NOMO-1 treated with dmso at 0.1 percent for 144 hours (cell line): ENCODE measurements around the gene CYP8B1.

ENCODE experiments used
- DNase-seq: peaks from one replicate; lab custom pipeline; 2025; ENCODE audit not compliant: unreplicated experiment; lab: John Stamatoyannopoulos, UW

CYP8B1 gene

DNA sequence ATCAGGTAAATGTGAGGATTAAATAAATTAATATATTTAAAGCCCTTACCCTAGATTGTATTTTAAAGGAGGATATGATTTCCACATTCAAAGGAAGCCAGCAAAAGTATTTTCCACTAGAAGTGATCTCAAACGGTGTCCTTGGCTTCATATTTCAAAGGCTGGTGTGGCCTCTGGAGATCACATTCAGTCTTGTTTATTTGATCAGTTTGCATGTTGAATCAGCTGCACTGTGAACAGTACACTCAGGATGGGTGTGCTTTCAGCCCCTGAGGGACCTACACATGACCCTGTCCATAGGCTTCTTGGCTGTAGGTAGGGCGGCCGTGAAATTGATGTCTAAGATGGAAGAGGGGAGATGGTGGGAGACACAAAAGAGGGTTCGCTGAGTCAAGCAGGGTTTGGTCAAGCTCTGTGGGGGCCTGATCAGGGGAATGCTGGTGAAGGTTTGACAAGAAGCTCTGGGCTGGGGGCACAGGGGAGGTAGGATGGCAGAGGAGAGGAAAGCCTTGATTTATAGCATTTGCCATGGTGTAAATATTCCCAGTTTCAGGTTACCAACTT, 21.9 kb downstream of the CYP8B1 start:
- no peak for DNase-seq

DNA sequence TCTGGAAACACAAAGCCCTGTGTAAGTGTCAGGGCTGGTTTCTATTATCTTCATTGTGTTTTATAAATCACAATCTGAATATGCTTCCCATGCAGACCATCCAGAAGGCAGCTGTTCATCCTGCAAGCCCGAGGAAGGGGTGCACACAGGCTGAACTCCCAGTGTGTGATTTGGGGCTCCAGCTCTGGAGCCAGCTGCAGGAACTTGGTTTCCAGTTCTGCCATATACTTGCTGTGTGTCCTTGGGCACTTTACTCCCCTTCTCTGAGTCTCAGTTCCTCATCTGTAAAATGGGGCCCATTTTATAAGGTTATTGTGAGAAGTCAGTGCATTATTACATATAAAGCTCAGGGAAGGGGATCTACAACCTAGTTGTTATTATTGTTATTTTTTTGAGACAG, 22.6 kb downstream of the CYP8B1 start:
- DNase-seq, result no peak

DNA sequence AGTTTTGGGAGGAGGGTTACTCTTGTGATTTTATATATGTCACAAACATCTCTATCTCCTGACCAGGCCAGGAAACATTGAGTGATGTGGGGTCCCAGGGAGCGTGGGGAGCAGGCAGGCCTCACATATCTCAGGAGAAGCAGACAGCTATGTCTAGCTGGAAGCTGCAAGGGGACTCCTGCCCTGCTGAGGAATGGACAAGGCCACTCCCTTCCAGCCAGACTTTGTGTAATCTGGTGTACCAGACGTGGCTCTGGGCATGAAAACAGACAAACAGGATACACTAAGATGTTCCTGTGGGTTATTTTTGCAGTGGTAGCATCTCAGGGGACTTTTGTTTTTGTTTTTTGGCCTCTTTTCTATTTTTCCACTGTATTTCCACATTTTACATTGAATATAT, 23.2 kb downstream of the CYP8B1 start:
- DNase-seq, result no peak

DNA sequence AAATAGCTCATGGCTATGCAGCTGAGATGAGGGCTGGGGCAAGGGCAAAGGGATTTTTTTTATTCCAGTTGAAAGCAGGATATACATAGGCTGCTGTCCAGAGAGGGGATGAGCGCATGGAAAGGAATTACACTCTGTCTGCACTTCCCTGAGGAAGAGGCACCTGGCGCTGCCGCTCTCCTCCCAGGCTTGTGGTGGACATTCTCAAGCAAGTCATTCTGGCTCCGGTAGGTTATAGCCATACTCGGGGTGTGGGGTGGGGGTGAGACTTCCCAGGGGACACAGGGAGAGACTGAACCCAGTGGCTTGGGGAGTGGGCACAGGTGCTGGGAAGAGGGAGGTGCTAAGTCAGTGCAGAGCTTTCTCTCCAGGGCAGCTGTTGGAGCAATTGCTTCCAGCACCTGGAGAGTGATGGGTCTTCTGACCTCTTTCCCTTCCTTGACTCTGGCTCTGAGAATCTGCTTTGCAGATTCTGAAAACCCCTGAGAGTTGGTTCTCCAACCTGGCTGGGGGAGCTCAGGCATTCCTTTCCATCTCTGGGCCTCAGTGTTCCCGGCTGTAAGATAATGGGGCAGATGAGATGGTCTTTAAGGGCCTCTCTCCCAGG, 24.3 kb downstream of the CYP8B1 start:
- DNase-seq, result no peak

DNA sequence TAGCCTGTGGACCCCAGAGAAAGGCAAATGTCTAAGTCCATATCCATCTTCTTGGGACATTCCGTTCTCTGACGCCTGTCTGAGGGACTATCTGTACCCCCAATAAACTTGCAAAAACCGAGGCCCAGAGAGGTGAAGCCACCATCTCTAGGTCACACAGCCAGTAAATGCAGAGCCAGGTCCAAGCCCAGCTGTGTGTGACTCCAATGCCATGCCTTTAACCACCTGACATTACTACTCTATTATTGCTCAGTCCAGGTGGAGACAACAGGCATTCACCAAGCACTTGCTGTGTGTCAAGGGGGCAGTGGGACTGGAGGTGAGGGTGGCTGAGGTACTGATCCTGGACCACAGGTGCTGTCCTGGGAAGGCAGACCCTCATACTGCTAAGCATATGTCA, 25.4 kb downstream of the CYP8B1 start:
- DNase-seq, result no peak

DNA sequence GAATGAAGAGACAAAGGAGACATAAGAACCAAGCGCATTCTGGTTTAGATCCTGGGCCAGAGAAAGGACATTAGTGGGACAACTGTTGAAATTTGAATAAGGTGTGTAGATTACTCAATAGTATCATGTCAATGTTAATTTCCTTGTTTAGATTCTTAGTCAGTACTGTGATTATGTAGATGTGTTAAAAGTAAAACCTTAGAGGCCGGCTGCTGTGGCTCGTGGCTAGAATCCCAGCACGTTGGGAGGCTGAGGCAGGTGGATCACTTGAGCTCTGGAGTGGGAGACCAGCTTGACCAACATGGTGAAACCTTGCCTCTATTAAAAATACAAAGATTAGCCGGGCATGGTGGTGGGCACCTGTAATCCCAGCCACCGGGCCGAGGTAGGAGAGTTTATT, 26.7 kb downstream of the CYP8B1 start:
- DNase-seq, result no peak

DNA sequence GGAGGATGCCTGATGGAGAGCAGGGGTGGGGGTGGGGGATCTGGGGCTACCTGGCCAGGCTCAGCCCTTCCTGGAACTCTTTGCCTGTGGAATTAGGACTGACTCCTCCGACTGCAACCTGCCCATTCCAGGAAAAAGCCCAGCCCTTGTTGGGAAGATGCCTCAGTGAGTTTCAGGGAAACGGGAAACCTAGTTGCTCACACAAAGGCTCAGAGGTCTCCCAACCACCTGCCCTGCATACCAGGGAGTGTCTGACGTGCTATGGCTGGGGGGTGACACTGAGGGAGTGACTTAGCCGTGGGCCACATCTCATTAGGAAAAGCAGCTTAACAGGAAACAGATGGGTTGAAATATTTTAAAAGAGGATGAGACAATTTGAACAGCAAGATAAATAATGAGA, 27.9 kb downstream of the CYP8B1 start:
- DNase-seq, result no peak

DNA sequence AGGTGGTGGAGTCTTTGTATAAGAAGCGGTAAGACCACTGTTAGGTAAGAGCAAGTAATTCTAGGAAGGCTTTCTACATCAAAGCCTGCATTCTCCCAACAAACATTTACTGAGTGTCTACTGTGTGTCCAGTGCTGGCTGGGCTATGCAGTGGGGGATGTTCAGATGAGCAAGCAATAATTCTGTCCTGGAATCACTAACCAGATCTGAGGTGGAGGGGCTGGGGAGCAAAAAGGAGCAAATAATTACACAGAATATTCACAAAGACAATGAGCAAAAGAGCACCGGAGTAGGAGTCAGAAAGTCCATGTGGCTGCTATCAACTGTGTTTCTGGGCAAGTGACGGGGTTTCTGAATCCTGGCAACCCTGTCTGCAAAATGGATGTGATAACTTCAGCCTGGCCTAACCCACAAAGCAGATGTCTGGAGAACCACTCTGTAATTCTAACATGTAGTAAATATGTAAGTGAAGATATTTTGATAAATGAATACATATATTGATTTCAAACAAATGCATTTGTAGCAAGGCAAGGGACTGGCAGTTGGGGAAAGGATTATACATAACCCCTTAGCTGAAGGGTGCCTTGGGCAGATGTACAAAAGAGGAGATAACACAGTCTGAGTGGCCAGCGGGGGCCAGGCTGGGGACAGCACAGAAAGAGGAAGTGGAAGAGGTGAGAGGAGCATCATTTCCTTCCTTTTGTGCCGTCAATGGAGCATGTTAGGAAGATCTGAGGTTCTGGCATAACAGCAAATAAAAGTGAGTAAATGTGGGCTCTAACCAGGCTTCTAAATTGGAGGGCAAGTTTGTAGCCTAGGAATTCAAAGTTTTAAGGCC, 28.8 kb downstream of the CYP8B1 start:
- DNase-seq, result peak; percentile 69

DNA sequence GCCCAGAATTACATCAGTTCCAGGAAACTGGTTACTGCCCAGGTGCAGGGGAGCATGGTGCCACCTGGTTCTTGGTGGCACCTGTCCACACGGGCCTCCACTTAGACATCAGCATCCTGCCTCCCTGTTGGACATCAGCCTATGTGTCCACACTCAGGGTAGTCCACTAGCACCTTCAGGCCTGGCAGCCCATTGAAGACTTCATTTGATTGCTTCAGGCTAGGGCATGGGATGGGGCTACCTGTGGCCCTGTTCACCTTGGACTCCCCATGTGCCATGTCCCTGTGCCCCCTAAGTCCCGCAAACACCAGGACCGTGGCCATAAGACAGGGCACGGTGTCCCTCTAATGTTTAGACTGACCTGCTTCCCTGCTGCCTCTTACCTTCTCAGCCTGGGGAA, 30.9 kb downstream of the CYP8B1 start:
- DNase-seq, result no peak

DNA sequence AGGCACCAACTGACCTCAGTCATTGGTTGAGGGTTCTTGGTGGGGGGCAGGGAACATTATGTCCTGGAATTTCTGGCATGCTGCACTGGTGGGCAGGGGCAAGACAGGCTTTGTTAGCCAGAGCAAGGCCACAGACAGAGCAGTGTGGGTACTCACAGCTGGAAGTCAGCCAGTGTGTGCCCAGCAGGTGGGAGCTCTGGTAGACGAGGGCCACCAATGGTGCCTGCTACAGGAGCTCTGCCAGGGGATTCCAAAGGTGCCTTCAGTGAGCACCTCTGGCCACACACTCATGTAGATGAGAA, 31.3 kb downstream of the CYP8B1 start:
- no peak for DNase-seq

DNA sequence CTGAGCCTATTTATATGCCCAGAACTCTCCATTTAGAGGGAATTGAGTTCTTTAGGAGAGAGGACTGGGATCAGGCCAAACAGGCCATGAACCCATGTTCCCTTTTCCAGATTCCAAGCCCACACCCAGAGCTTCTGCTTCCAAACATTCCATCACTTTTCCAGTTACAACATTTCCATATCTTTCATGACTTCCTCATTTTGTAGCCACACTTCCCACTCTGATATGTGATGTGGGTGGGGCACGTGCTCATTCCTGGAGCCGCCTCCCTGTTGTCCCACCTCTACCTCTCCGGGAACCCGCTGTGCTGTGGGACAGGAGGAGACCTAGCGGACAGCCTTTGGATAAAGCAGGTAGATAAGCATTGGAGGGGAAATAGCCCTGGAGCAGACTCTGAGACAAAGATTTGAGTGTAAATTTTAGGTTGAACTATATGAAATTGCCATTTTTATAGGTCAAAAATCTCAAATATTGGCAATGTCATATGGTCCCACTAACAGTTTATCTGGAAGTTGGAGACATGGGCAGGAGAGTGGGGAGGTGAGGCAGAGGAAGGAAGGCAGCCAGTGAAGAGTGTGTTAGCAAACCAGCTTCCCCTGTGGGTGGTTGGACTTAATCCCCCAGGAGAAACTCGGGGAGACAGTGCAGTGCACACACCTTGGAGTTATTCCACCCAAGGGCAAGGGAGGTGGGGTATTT, 31.8 kb downstream of the CYP8B1 start:
- no peak for DNase-seq

DNA sequence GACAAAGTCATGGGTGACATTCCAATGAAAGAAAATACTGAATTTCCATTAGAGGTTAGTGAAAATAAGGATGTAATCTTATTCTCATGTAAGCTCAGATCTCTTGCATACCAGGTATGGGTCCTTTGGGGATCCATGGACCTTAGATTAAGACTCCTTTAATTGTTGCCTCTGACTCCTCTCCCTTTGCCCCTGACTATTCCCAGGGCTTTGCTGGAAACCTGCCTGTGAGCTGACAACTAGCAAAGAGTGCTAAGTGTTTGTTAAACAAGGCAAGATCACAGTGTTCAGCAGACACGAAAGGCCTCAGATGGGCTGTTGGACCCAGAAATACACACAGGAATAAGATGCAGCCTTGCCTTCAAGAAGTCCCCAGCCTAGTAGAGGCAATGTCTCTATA, 34.3 kb downstream of the CYP8B1 start:
- no peak for DNase-seq

DNA sequence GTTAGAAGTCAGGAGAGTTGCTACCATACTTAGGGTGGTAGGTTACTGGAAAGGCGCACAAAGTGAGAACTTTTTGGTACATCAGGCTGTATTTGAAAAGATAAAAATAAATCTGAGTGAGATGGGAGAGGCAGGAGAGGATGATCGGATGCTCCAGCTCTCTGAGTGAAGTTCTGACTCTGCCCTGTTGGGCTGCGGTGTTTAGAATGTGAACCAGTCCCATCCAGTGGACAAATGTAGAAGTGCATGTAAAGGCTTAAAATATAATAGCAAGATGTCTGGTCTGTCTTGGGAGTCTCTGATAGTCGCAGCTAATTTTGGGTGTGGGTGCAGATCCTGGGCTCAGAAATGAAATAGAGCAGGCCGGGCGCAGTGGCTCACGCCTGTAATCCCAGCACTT, 36.1 kb downstream of the CYP8B1 start:
- DNase-seq, result peak; percentile 62

DNA sequence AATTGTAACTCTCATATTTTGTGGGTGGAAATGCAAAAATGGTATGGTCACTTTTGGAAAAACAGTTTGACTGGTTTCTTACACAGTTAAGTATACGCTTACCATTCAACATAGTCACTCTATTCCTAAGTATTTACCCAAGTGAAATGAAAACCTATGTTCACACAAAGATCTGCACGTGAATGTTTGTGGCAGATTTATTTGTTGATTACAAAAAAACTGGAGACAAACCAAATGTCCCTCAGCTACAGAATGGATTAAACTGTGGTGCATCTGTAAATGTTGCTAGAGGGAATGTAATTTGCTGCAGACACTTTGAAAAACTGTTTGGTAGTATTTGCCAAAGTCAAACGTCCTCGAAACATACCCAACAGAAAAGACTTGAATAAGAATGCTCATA, 37.1 kb downstream of the CYP8B1 start:
- DNase-seq, result no peak

DNA sequence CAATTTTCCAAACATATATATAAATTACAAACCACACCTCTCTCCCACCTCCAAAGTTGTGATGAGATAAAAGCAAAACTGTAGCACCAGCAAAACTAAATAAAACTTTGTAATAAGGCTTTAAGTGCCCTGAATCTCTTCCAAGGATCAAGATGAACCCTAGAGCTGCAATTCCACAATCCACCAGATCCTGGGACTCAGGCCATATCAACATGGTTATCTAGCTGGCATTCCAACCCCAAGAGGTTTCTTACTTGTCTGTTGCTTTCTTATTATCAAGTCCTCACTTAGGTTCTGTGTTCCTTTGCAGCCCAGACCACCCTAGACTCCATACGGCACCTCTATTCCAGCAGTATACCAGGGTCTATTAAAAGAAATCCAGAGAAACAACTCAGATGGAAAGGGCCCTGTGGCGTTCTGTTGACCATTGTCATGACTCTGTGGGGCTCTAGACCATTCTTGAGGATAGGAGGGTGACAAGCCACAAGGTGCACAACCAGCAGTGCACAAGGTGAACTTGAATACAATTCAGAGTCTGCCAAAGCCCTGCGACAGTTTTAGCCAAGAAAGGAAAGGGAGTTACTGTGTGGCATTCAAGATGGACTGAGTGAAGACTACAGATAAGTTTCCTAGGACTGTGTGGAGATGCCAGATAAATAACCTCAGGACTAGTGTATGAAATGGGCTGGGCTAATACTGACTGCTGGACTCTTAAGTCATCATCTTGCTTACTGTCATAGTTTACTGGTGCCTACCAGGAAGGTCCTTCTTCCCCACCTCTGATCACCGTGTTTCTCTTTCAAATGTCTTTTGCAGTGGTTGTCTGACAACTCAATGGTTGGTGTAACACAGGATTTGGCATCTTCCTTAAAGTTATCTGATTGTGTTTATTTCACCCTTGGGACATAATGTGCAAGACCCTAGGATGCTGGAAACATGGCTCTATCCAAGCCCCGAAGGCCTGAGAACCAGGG, 39.2 kb downstream of the CYP8B1 start:
- DNase-seq, result no peak

DNA sequence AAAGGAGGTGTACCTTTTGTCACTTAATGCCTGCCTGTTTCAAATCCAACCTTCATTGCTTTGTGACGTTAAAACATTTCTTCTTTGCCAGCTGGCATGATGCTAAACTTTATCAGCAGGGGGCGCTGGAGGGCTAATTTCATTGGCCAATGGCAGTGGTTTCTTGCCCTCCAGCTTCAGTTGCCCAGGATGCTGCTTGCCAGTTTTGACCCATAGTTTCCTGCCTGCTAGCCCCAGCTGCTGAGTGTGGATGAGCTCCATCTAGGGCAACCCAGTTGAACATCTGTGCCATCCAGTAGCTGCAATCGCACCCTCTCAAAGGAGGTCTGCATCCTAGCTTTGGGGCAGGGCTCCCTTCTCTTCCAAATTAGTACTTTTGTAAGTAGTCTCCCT, 44.4 kb downstream of the CYP8B1 start:
- peak; percentile 57 for DNase-seq

DNA sequence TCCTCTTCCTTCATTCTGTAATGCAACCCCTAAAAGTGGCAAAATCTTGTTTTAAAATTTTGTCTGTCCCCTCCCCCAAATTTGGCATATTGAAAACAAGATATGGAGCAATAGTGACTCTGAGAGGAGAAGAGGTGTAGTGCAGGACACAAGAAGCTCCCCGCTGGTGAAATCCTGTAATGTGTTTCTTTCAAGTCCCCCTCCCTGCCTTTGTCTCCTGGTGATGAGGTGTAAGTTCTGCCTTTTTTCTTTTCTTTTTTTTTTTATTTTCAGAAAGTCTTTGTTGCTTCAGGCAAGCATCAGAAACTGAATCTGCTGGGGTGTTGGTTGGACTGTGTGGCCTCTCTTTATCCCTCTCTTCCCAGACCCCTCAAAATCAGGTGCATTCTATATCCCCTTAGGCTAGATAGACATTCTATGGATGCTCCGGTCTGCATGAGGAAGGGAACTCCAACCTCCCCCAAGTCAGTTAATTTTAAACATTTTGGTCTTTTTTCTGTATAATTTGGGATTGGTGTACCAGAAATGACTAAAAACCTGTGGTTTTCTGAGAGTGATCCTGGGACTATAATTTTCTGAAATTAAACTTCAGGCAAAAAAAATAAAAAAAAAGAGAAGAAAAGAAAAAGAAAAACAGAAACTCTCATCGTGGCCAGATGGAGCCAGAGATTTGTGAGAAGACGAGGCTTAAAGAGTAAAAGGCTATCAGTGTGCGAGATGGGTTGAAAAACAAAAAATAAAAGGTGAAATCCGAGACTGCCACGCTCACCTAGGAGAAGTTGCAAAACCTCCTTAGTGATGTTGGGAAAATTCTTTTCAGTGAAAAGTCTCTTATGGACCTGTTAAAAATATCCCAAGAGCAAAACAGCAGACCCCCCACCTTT, 45.0 kb downstream of the CYP8B1 start:
- peak; percentile 5 for DNase-seq

DNA sequence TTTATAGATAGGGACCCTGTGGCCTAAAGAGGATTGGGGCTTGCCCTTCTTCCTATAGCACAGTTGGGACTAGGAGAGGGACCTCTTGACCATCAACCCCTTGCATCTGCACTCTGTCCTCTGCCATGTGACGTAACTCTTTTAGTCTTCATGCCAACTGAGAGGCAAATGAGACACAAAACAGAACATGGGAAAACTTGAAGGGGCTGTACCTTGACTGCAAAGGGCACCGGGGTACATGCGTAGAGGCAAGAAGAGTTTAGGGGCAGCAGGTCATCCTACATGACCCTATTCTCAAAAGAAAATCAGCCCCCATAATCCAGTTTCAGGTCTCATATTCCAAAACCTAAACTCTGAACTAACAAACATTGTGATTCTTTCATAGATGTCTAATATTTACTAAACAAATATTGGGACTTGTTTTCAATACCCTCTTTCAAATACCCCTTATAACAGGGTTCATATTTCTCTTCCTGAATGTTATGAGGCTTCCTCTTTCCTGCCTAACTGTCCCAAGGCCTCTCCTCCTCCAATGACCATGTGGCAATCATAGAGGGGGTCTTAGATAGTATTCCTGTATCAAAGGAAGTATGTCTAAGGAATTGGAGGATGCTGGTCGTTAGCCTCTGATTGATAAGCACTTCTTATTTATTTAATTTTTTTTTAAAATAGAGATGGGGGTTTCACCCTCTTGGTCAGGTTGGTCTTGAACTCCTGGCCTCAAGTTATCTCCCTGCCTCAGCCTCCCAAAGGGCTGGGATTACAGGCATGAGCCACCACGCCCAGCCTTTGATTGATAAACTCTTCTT, 45.8 kb downstream of the CYP8B1 start:
- no peak for DNase-seq

DNA sequence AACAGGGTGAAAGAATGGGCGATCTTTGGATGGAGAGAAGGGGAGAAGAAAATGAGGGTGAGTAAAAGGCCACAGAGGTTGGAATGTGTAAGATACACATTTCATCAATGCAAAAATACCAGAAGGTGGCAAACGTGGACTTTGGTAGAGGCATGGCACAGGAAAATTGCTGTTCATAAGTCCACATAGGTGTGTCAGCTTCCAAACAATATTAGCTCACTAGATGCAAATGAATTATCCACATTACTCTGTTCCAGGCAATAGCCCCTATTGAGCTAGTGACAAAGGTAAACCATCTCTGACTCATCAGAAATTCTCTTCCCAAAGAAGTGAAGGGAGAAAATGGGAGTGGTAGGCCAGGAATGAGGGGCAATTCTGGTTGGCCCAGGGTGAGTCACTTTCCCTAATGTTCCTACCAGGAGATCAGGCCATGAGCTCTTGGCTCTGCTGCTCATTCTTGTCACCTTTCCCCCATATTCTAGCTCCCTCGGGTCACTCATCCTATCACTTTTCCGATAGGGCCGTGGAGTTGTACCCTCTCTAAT, 46.5 kb downstream of the CYP8B1 start:
- DNase-seq, result no peak
